ENCODE data around the gene MRPL36. TPM values are rescaled to one million over a fixed set of nuclear protein-coding genes. Genes with fewer than 3 reads are reported as not detected.

MRPL36 gene
- total and polyA plus RNA-seq, 2 of the 4 experiments (the other 2 are of a cell fraction) = 85.9 to 103 TPM

GRCh38 chr5:1840071-1840547 is 40.5 kb upstream of the MRPL36 start:
- H3K56ac ChIP-seq (ENCODE audit: extremely low read depth, insufficient read depth, low read length) = no peak overlapping the region
- H2BK5ac ChIP-seq (ENCODE audit: low read depth, low read length, poor library complexity, severe bottlenecking) = no peak overlapping the region
- H2AFZ ChIP-seq (replicated peaks; ENCODE audit: low read length, poor library complexity) = no peak overlapping the region
- H4K91ac ChIP-seq (ENCODE audit: insufficient read depth, low read depth, low read length) = no peak overlapping the region
- no peak overlapping the region for H4K8ac ChIP-seq (ENCODE audit: low read depth in 2 of 2, low read length in 2 of 2)
- intact Hi-C loops (cut with micrococcal nuclease) = no loop called here
- H3K36me3 ChIP-seq (ENCODE audit: control insufficient read depth, insufficient read depth, low read length) = no peaks in the 10 kb centered on the region
- H2BK120ac ChIP-seq (ENCODE audit: low read depth, low read length) = no peak overlapping the region
- ATAC-seq (ENCODE audit: low read depth) (no peak), DNase-seq (no peak)
- no peak overlapping the region for H3K9ac ChIP-seq (ENCODE audit: low read depth, low read length)
- H3K79me1 ChIP-seq (ENCODE audit: low read depth in 1 of 2, low read length in 2 of 2) = no peaks in the 10 kb centered on the region
- in situ Hi-C loops (cut with MboI; ENCODE audit: low sequenced_read_pairs) = no loop called here
- H4K5ac ChIP-seq (ENCODE audit: low read depth, low read length) = no peak overlapping the region
- no peaks in the 10 kb centered on the region for H4K20me1 ChIP-seq (ENCODE audit: insufficient read depth, low read length)
- no peaks in the 10 kb centered on the region for H3K9me1 ChIP-seq (ENCODE audit: insufficient read depth, low read length)
- H3K9me3 ChIP-seq (ENCODE audit: control insufficient read depth, insufficient read depth, low read length) = no peaks in the 10 kb centered on the region
- no peaks in the 10 kb centered on the region for H3K4me1 ChIP-seq (ENCODE audit: control insufficient read depth, insufficient read depth, low read length)
- no TSS peak for BruUV-seq (replicated peaks)
- H3K4ac ChIP-seq (ENCODE audit: low read depth, low read length) = no peak overlapping the region
- peaks cover 42% of the 10 kb centered on the region for H3K27me3 ChIP-seq (ENCODE audit: control insufficient read depth, insufficient read depth, low read length)
- 74% methylated on average over 7 of the region's 20 CpGs; no CpG with 5 or more reads in 1 of the 2 experiments for WGBS, 2 experiments (ENCODE audit: extremely low coverage in 2 of 2, insufficient read length in 1 of 2)
- TF ChIP-seq CHD1 (IDR thresholded peaks at IDR 0.05; ENCODE audit: low read depth, low read length) (no peak), FOS (IDR thresholded peaks at IDR 0.05; ENCODE audit: low read depth, low read length) (no peak), ELK1 (IDR thresholded peaks at IDR 0.05; ENCODE audit: borderline replicate concordance, low read depth, low read length) (no peak), SMC3 (IDR thresholded peaks at IDR 0.05; ENCODE audit: low read depth, low read length) (no peak), MXI1 (IDR thresholded peaks at IDR 0.05; ENCODE audit: borderline replicate concordance, low read depth, low read length) (no peak), CEBPB (IDR thresholded peaks at IDR 0.05; ENCODE audit: low read depth, low read length) (no peak), RAD21 (IDR thresholded peaks at IDR 0.05; ENCODE audit: low read length) (no peak), MAFK (IDR thresholded peaks at IDR 0.05; ENCODE audit: low read depth, low read length) (no peak), MAZ (IDR thresholded peaks at IDR 0.05; ENCODE audit: borderline replicate concordance, low read depth, low read length) (no peak), RCOR1 (IDR thresholded peaks at IDR 0.05; ENCODE audit: insufficient replicate concordance, low read length) (no peak), NFE2L2 (IDR thresholded peaks at IDR 0.05; ENCODE audit: low read depth, low read length) (no peak), RFX5 (IDR thresholded peaks at IDR 0.05; ENCODE audit: low read depth, low read length) (no peak), USF2 (IDR thresholded peaks at IDR 0.05; ENCODE audit: low read depth, low read length) (no peak), POLR2A (IDR thresholded peaks at IDR 0.05; ENCODE audit: low read depth, low read length) (no peak), BHLHE40 (IDR thresholded peaks at IDR 0.05; ENCODE audit: low read depth, low read length) (no peak)
- TF ChIP-seq, protein P1, sequence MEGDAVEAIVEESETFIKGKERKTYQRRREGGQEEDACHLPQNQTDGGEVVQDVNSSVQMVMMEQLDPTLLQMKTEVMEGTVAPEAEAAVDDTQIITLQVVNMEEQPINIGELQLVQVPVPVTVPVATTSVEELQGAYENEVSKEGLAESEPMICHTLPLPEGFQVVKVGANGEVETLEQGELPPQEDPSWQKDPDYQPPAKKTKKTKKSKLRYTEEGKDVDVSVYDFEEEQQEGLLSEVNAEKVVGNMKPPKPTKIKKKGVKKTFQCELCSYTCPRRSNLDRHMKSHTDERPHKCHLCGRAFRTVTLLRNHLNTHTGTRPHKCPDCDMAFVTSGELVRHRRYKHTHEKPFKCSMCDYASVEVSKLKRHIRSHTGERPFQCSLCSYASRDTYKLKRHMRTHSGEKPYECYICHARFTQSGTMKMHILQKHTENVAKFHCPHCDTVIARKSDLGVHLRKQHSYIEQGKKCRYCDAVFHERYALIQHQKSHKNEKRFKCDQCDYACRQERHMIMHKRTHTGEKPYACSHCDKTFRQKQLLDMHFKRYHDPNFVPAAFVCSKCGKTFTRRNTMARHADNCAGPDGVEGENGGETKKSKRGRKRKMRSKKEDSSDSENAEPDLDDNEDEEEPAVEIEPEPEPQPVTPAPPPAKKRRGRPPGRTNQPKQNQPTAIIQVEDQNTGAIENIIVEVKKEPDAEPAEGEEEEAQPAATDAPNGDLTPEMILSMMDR (conservative IDR thresholded peaks at IDR 0.05; ENCODE audit: low read depth, low read length) = no peak
- CTCF ChIA-PET = no interaction called here
- no peak overlapping the region for H3K4me2 ChIP-seq (ENCODE audit: low read depth, low read length)
- H3K27ac ChIP-seq (ENCODE audit: insufficient read depth, low read length) = no peak overlapping the region
- H3K18ac ChIP-seq (ENCODE audit: low read depth, low read length) = no peak overlapping the region
- dilution Hi-C loops (cut with HindIII; ENCODE audit: low sequenced_read_pairs, unreplicated experiment) = no loop called here
- no peak overlapping the region for H3K14ac ChIP-seq (replicated peaks; ENCODE audit: low read depth, low read length)
- H3K4me3 ChIP-seq (ENCODE audit: insufficient read depth, low read depth, low read length) = no peak overlapping the region
- H2BK15ac ChIP-seq (ENCODE audit: low read depth, low read length) = no peak overlapping the region
- no peak overlapping the region for H3K23ac ChIP-seq (ENCODE audit: low read depth, low read length)
- no peak overlapping the region for H2AK5ac ChIP-seq (ENCODE audit: low read depth, low read length)
- POLR2A ChIA-PET (ENCODE audit: unreplicated experiment) = no interaction called here
- no peak overlapping the region for H2BK20ac ChIP-seq (ENCODE audit: low read depth, low read length)
- no peak overlapping the region for H2AK9ac ChIP-seq (replicated peaks; ENCODE audit: low read depth, low read length, poor library complexity)

Data from IMR-90 (cell line).